ENCODE data around the gene EPC1. TPM values are rescaled to one million over a fixed set of nuclear protein-coding genes. Genes with fewer than 3 reads are reported as not detected.

Gene EPC1
- total RNA-seq, 2 donors from 2014 or later: 28.3 to 40.2 TPM

DNA sequence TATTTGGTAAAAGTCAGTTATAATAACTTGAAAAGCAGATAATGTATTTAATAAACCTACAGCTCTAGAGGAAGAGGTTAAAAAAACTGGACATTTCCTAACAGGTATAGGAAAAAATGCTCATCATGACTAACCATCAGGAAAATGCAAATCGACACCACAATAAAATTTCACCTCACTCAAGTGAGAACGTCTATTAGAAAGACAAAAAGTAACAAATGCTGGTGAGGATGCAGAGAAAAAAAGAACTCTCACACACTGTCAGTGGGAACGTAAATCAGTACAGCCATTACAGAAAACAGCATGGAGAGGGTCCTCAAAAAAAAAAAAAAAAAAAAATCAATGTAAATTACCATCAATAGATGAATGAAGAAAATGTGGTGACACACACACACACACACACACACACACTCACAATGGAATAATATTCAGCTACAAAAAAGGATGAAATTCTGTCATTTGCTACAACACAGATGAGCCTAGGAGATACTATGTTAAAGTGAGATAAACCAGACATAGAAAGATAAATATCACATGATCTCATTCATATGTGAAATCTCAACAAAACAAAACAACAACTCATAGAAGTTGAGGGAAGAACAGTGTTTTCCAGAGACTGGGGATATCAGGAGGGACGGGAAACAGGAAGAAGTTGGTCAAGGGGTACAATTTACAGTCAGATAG, 20.1 kb downstream of the EPC1 start:
- DNase-seq (ENCODE audit: low spot score in 2 of 2): no peak
- ATAC-seq: no peak
- Mint-ChIP-seq H3K9me3 (no peaks in the 10 kb centered on the region), H3K27ac (peak overlapping the region; percentile 34 to 58), H3K36me3 (peaks cover 0 to 1% of the 10 kb centered on the region in 2 donors)

DNA sequence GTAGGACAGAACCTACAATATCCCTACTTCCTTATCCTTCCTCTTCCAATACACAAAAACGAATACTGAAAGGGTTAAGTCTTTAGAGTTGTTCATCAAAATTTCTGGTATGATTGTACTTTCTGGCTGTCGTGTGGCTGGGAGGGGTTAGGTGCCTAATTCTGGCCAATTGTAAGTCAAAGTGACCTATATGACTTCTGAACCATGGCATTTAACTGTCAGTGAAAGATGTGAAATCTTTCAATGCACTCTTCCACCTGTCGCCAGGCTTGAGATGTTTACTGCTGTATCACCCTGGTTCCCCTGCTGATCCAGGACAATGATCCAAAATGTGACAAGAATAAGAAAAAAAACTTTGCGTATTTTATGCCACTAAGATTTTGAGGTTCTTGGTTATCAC, 20.8 kb downstream of the EPC1 start:
- DNase-seq (ENCODE audit: low spot score in 2 of 2) (no peak), ATAC-seq (peak in 1 of 2 donors; percentile 48)
- Mint-ChIP-seq H3K36me3 (peaks cover 0 to 8% of the 10 kb centered on the region in 2 donors), H3K9me3 (no peaks in the 10 kb centered on the region), H3K27ac (peak overlapping the region in 1 of 2 donors; percentile 34)

DNA sequence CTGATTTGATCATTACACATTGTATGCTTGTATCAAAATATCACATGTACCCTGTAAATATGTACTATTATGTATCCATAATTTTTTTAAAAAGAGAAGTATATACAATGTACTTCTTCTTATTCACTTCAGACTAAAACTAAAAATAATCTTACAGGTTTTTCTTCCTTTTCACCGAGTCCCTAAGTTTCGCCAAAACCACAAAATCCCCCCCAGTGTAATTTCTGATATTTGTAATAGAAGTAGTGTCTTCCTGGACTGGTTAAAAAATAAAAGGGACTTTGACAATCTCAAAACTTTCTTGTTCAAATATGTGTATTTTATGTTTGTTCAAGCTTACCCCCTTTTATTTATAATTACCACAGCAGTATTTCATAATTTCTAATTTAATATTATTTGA, 23.9 kb downstream of the EPC1 start:
- Mint-ChIP-seq H3K27ac (no peak overlapping the region), H3K36me3 (peaks cover 0 to 15% of the 10 kb centered on the region in 2 donors), H3K9me3 (no peaks in the 10 kb centered on the region)
- no peak for DNase-seq (ENCODE audit: low spot score in 2 of 2)
- no peak for ATAC-seq

DNA sequence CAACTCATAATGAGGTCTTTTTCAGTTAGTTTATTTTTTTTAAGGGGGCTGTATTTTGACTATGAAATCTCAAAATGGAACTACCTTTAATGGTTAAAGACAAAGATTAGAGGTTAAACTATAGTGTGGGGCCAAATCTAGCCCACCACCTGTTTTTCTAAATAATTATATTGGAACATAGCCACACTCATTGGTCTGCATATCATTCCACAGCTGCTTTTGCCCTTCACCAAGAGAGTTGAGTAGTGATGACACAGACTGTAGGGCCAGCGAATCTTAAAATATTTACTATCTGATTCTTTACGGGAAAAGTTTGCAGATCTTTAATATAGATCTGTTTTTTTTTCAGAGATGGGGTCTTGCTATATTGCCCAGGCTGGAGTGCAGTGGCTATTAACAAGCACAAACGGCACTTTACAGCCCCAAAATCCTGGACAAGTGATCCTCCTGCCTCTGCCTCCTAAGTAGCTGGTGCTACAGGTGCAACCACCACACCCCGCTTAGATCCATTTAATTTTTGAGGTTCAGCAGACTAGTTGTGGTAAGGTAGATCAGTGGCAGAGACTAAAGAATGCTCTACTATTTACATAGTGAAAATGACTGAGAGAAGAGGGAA, 25.8 kb downstream of the EPC1 start:
- H3K36me3 Mint-ChIP-seq: peaks cover 0 to 22% of the 10 kb centered on the region in 2 donors
- peak overlapping the region in 1 of 2 donors; percentile 84 for H3K27ac Mint-ChIP-seq
- no peaks in the 10 kb centered on the region for H3K9me3 Mint-ChIP-seq
- ATAC-seq (no peak), DNase-seq (ENCODE audit: low spot score in 2 of 2) (no peak)

DNA sequence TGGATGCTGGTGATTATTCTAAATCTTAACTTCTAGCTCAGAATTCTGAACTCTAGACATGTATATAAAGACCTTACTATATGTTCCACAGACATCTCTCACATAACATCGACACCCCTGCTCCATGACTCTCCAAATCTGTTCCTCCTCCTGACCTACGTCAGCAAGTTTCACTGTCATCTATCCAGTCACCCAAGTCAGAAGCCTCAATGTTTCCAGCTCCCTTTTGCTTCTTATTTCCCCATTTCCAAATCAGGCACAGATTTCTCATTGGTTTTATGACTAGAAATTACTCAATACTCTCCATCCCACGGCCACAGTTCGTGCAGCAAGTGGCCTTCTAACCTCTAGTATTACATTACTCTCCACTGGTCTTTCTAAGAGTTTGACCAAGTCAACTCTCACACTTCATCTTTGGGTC, 28.5 kb downstream of the EPC1 start:
- peaks cover 0 to 29% of the 10 kb centered on the region in 2 donors for H3K36me3 Mint-ChIP-seq

DNA sequence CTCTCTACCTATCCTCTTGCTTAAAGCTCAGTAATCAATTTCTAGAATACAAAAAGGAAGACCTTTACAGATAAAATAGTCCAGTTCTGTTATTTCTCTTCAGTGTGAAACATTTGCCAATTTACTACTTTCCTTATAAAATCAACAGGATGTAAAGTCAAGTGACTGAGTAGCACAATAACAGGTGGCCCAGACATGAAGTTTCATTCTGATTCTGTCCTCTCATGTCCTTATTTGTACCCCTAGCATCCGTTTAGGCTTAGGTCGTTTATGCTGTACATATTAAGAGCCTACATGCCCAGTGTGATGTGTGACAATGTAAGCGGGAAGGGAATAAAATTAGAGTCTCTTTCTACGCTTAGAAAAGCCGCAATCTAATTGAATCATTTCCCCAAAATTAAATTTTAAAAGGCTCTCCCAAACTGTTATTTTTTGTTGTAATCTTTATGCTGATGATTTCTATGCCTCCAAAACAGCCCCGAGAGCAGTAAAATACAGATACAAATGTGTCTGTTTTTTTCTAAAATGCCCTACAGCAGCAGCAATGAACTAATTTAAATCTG, 29.1 kb downstream of the EPC1 start:
- DNase-seq (ENCODE audit: low spot score in 2 of 2) (no peak), ATAC-seq (peak; percentile 76 to 94)
- H3K27ac Mint-ChIP-seq: peak overlapping the region; percentile 80 to 84
- H3K9me3 Mint-ChIP-seq: no peaks in the 10 kb centered on the region
- peaks cover 0 to 29% of the 10 kb centered on the region in 2 donors for H3K36me3 Mint-ChIP-seq

More for the DNA sequence above, 28.5 kb downstream of the EPC1 start:
- ATAC-seq (peak; percentile 80 to 85), DNase-seq (ENCODE audit: low spot score in 2 of 2) (peak in 1 of 2 donors; percentile 31)
- H3K27ac Mint-ChIP-seq: peak overlapping the region; percentile 80 to 84
- H3K9me3 Mint-ChIP-seq: no peaks in the 10 kb centered on the region

DNA sequence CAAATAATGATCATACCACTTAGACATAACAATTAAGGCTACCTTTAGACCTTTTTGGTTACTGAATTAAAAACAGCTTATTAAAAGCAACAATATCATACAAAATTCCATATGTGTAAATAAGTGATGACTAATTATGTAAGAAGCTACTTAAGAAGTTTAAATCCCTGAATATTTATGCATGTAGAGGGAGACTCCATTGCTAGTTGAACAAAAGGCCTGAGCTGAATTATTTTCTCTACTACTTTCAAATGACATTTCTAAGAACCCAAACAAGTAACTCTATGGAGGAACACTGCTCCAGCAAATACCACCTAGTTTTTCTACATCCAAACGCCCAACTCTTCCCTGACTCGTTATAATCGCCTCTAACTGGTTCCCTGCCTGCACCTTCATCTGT, 31.5 kb downstream of the EPC1 start:
- Mint-ChIP-seq H3K9me3 (no peaks in the 10 kb centered on the region), H3K27ac (peak overlapping the region in 1 of 2 donors; percentile 78), H3K36me3 (peaks cover 0 to 14% of the 10 kb centered on the region in 2 donors)
- ATAC-seq (no peak), DNase-seq (ENCODE audit: low spot score in 2 of 2) (no peak)

DNA sequence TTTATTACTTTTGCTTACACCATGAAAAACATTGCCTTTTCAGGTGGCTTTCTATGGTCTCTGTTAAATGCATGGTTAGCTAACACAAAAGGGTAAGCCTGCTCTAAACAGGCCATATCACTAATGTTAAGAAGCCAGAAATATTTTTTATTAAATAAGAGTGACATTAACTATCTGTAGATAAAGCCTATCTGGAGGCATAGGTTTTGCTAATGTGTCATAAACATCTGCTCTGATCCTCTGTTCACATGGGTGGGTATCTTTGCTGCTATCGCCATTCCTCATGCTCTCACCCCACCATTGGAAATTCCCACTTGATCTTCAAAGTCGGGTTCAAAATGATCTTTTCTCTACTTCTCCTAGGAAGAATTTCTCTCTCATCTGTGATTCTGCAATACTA, 32.4 kb downstream of the EPC1 start:
- Mint-ChIP-seq H3K27ac (peak overlapping the region in 1 of 2 donors; percentile 49), H3K9me3 (no peaks in the 10 kb centered on the region), H3K36me3 (peaks cover 0 to 14% of the 10 kb centered on the region in 2 donors)
- DNase-seq (ENCODE audit: low spot score in 2 of 2) (no peak), ATAC-seq (no peak)

DNA sequence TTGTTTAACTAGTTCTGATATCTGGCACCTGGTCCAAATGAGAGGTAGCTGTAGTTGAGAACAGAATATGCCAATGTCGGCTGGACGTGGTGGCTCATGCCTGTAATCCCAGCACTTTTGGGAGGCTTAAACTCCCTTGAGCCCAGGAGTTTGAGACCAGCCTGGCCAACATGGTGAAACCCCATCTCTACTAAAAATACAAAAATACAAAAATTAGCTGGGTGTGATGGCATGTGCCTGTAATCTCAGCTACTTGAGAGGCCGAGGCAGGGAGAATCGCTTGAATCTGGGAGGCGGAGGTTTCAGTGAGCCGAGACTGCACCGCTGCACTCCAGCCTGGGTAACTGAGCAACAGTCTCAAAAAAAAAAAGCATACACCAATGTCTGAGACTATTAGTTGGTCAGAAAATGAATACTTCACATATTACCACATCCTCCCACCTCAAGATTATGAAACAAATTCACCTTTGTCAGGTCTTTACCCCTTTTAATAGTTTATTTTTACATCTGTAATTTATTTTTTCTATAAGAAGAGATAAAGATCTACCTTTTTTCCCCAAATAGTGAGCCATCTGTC, 38.8 kb downstream of the EPC1 start:
- Mint-ChIP-seq H3K36me3 (peaks cover 0 to 17% of the 10 kb centered on the region in 2 donors), H3K9me3 (no peaks in the 10 kb centered on the region), H3K27ac (peak overlapping the region in 1 of 2 donors; percentile 60)
- no peak for ATAC-seq
- no peak for DNase-seq (ENCODE audit: low spot score in 2 of 2)

DNA sequence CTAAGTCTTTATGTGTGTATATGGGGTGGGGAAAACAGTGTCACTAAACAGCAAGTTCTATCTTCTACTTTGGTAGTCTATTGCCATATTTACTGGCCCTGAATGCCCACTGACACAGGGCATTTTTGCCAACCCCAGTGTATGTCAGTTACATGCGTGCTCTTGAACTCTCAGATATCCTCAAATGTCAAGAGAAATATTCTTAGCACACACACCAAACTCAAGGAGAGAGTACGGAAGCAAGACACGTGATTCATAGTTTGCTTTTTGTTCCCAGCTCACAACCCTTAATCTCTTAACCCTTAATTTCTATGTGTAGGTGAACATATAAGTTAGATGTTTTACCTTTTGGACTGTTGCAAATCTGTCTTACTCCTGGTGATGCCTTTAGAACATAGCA, 39.3 kb downstream of the EPC1 start:
- peaks cover 0 to 21% of the 10 kb centered on the region in 2 donors for H3K36me3 Mint-ChIP-seq
- ATAC-seq: no peak
- peak overlapping the region in 1 of 2 donors; percentile 60 for H3K27ac Mint-ChIP-seq
- no peaks in the 10 kb centered on the region for H3K9me3 Mint-ChIP-seq
- DNase-seq (ENCODE audit: low spot score in 2 of 2): no peak

DNA sequence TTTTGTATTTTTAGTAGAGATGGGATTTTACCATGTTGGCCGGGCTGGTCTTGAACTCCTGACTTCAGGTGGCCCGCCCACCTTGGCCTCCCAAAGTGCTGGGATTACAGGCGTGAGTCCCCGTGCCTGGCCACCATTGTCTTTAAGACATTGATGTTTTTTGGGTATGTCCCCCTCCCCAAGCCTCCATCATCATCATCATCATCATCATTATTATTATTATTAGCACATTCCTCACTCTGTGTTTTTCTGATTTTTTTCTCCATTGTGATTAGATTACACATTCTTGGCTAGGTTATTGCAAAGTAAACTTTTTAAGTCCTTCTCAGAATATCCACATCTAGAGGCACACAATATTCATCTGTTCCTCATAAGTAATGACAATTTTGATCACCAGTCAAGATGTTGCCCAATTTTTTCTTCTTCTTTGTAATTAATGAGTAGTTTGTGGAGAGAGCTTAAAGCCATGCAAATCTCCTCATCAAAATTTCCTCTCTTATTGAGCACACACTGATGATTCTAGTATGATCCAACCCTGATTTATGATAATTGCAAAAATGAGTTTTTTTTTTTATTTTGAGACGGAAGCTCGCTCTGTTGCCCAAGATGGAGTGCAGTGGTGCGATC, 47.5 kb downstream of the EPC1 start:
- H3K27ac Mint-ChIP-seq: peak overlapping the region; percentile 72 to 81
- ATAC-seq: peak; percentile 26 to 41
- no peak for DNase-seq (ENCODE audit: low spot score in 2 of 2)

DNA sequence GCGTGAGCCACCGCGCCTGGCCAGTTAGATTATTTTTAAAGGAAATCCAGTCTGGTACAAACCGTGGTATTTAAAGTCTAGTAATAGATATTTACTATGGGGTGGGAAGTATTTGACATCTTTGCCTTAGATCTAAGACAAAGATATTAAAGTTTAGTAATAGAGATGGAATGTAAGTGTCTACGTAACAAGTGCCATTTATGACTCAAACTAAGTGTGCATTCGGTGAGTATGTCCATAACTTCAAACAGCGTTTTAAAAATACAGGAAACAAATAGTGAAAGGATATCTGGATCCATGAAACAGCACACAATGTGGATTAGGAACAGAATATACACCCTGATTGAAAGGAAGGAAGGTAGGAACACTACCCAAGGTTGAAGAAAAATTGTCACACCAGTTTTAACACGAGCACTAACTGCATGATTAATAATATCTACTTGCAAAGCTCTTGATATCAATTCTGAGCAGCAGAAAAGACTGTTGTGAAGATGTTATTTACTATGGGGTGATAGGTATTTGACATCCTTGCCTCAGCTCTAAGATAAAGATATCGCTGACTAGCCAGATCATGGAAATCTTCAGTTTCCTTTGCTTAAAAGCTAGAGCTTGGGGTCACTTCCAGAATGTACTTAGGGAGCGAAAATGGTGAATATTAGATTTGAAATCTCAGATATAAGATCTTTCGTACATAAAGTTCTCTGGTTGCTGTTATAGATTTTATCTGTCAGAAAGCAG, 48.7 kb downstream of the EPC1 start:
- DNase-seq (ENCODE audit: low spot score in 2 of 2): no peak
- H3K36me3 Mint-ChIP-seq: peaks cover 0 to 31% of the 10 kb centered on the region in 2 donors
- H3K9me3 Mint-ChIP-seq: peaks cover 0 to 5% of the 10 kb centered on the region in 2 donors
- peak overlapping the region in 1 of 2 donors; percentile 81 for H3K27ac Mint-ChIP-seq
- no peak for ATAC-seq

More for the DNA sequence above, 47.5 kb downstream of the EPC1 start:
- H3K9me3 Mint-ChIP-seq: peaks cover 0 to 5% of the 10 kb centered on the region in 2 donors
- peaks cover 0 to 37% of the 10 kb centered on the region in 2 donors for H3K36me3 Mint-ChIP-seq

DNA sequence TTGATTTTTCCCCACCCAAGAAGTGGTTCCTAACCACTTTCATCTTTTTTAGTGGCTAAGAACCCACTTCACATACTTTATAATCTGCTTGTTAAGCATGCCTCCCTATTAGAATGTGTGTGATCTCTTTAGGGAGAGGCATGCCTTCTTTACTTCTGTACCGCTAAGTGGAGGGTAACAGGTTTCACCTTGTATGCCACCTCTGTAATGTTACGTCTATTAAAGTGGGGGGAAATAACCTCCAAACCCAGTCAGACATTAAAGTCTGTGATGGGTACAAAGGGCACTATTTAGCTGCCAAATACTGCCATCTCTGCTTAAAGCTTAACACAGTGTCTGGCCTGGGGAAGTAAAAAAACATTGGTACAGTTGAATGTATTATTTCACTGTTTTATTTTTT, 51.9 kb downstream of the EPC1 start:
- DNase-seq (ENCODE audit: low spot score in 2 of 2): no peak

DNA sequence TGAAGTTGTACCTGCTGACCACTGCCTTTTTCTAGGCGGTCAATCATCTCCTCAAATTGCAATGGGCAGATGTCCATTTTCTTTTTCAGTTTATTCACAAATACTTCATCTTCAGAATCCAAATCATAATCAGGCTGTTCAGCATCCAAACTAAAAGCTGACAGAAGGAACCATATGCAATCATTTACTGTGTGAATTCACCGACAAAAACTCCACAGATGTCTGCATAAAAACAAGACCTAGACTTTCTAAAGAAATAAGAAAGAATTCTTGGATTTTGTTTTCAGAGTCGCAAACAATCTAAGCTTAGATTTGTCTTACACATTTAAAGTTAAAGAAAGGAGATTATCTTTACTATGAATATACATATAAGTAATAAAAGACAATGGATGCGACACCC, 53.4 kb downstream of the EPC1 start:
- no peaks in the 10 kb centered on the region for H3K9me3 Mint-ChIP-seq
- DNase-seq (ENCODE audit: low spot score in 2 of 2): no peak
- H3K27ac Mint-ChIP-seq: no peak overlapping the region
- ATAC-seq: no peak
- no peaks in the 10 kb centered on the region for H3K36me3 Mint-ChIP-seq

More for the DNA sequence above, 51.9 kb downstream of the EPC1 start:
- peaks cover 0 to 6% of the 10 kb centered on the region in 2 donors for H3K36me3 Mint-ChIP-seq
- no peak overlapping the region for H3K27ac Mint-ChIP-seq
- no peaks in the 10 kb centered on the region for H3K9me3 Mint-ChIP-seq
- peak in 1 of 2 donors; percentile 31 for ATAC-seq

DNA sequence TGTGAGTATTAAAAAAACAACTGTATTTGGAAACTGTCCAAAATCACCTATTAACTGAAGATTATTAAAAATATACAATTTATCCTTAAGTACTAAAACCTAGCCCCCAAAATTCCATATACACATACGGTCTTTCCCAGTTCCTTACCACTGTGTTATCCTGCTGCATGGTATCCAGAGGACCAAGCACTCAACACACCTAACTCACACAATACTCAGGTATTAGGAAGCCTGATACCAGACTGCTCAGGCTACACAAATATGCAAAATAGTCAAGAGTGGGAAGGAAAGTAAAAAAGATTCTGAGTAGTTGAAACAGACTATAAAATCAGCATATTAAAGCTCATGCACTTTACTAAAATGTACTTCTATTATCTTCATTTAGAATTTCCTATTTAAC, 67.2 kb downstream of the EPC1 start:
- Mint-ChIP-seq H3K9me3 (no peaks in the 10 kb centered on the region), H3K27ac (no peak overlapping the region), H3K36me3 (peaks cover 0 to 5% of the 10 kb centered on the region in 2 donors)
- no peak for DNase-seq (ENCODE audit: low spot score in 2 of 2)
- ATAC-seq: no peak

DNA sequence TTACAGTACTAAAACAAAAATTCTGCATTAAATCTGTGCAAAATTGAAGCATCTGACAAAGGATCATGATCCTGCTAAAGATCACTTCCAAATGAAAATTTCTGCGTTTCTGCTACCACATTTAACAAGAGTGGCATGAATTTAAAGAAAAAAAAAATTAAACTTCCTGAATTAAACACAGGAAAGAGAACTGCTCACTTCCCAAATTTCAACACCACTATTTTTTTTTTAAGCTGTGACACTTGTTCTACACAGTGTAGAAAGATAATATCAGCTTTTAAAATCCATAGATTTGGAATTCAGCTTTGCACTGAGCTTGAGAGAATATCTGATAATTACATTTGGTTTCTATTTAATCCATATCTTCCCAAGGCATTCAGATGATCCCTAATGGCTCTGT, 73.6 kb downstream of the EPC1 start:
- peaks cover 0 to 18% of the 10 kb centered on the region in 2 donors for H3K36me3 Mint-ChIP-seq

More for the DNA sequence above, 73.6 kb downstream of the EPC1 start:
- ATAC-seq (no peak), DNase-seq (ENCODE audit: low spot score in 2 of 2) (no peak)
- no peak overlapping the region for H3K27ac Mint-ChIP-seq
- no peaks in the 10 kb centered on the region for H3K9me3 Mint-ChIP-seq
